ENCODE data around the gene PDIK1L. TPM values are rescaled to one million over a fixed set of nuclear protein-coding genes. Genes with fewer than 3 reads are reported as not detected.

The PDIK1L gene
- total RNA-seq, 2 experiments from 2014 or later = 18.3 to 20.2 TPM

- Mint-ChIP-seq H3K9me3 (ENCODE audit: low read depth) (no peaks in the 10 kb centered on the region), H3K4me1 (peaks cover 46% of the 10 kb centered on the region), H3K36me3 (peaks cover 44% of the 10 kb centered on the region), H3K27ac (peak overlapping the region; percentile 52), H3K4me3 (no peak overlapping the region), H3K27me3 (no peaks in the 10 kb centered on the region)
- no peak for DNase-seq
- CTCF ChIA-PET = interaction anchor here (1.1 to 2.8 kb wide), 2 partner anchors 15 to 24 kb away, joined by 3 to 18 read pairs; no protein-coding TSS in a partner anchor
- no peak for ATAC-seq
Observed at GRCh38 chr1:26119892-26120608, 8.4 kb downstream of the PDIK1L start.

- H3K4me1 Mint-ChIP-seq = peaks cover 61% of the 10 kb centered on the region
- CTCF ChIA-PET = interaction anchor here (1.1 to 7.6 kb wide), 11 partner anchors 11 to 295 kb away, joined by 3 to 66 read pairs (median 9); partner anchors contain the start of genes CEP85, PAFAH2, PDIK1L and ZNF593
Observed at GRCh38 chr1:26121854-26122773, 10.5 kb downstream of the PDIK1L start.

GRCh38 chr1:26122988-26123973 lies 11.7 kb downstream of the PDIK1L start:
- Mint-ChIP-seq H3K4me3 (peak overlapping the region; percentile 22), H3K9me3 (ENCODE audit: low read depth) (no peaks in the 10 kb centered on the region), H3K36me3 (peaks cover 42% of the 10 kb centered on the region), H3K27me3 (no peaks in the 10 kb centered on the region), H3K27ac (peak overlapping the region; percentile 85), H3K4me1 (peaks cover 72% of the 10 kb centered on the region)
- peak; percentile 55 for DNase-seq
- peak; percentile 55 for ATAC-seq
- CTCF ChIA-PET = interaction anchor here (1.0 to 7.6 kb wide), 14 partner anchors 12 to 294 kb away, joined by 3 to 66 read pairs (median 7); partner anchors contain the start of genes CEP85, PAFAH2, PDIK1L and ZNF593

More at GRCh38 chr1:26121854-26122773, 10.5 kb downstream of the PDIK1L start:
- Mint-ChIP-seq H3K27me3 (no peaks in the 10 kb centered on the region), H3K9me3 (ENCODE audit: low read depth) (no peaks in the 10 kb centered on the region), H3K4me3 (no peak overlapping the region), H3K27ac (peak overlapping the region; percentile 67), H3K36me3 (peaks cover 47% of the 10 kb centered on the region)
- DNase-seq (no peak), ATAC-seq (no peak)

- no peak for ATAC-seq
- H3K9me3 Mint-ChIP-seq (ENCODE audit: low read depth) = no peaks in the 10 kb centered on the region
- no peak for DNase-seq
- H3K36me3 Mint-ChIP-seq = peaks cover 32% of the 10 kb centered on the region
- H3K4me1 Mint-ChIP-seq = peaks cover 65% of the 10 kb centered on the region
- H3K4me3 Mint-ChIP-seq = peak overlapping the region; percentile 23
- peak overlapping the region; percentile 94 for H3K27ac Mint-ChIP-seq
- H3K27me3 Mint-ChIP-seq = no peaks in the 10 kb centered on the region
- CTCF ChIA-PET = interaction anchor here (0.7 to 7.6 kb wide), 13 partner anchors 13 to 284 kb away, joined by 3 to 69 read pairs (median 9); partner anchors contain the start of genes CEP85, PDIK1L and ZNF593
Observed at GRCh38 chr1:26124418-26125331, 13.1 kb downstream of the PDIK1L start.

- peaks cover 30% of the 10 kb centered on the region for H3K36me3 Mint-ChIP-seq
- H3K27ac Mint-ChIP-seq = peak overlapping the region; percentile 94
- H3K4me3 Mint-ChIP-seq = no peak overlapping the region
- DNase-seq (no peak), ATAC-seq (no peak)
- CTCF ChIA-PET = interaction anchor here (0.7 to 7.6 kb wide), 10 partner anchors 14 to 283 kb away, joined by 3 to 69 read pairs (median 6); partner anchors contain the start of genes CEP85, PDIK1L and ZNF593
- H3K4me1 Mint-ChIP-seq = peaks cover 58% of the 10 kb centered on the region
- no peaks in the 10 kb centered on the region for H3K9me3 Mint-ChIP-seq (ENCODE audit: low read depth)
- no peaks in the 10 kb centered on the region for H3K27me3 Mint-ChIP-seq
Observed at GRCh38 chr1:26125382-26125781, 13.8 kb downstream of the PDIK1L start.

- peaks cover 29% of the 10 kb centered on the region for H3K36me3 Mint-ChIP-seq
- H3K27ac Mint-ChIP-seq = peak overlapping the region; percentile 94
- no peaks in the 10 kb centered on the region for H3K27me3 Mint-ChIP-seq
- H3K4me1 Mint-ChIP-seq = peaks cover 57% of the 10 kb centered on the region
- no peaks in the 10 kb centered on the region for H3K9me3 Mint-ChIP-seq (ENCODE audit: low read depth)
- H3K4me3 Mint-ChIP-seq = peak overlapping the region; percentile 74
- DNase-seq (no peak), ATAC-seq (no peak)
- CTCF ChIA-PET = interaction anchor here (0.7 to 7.6 kb wide), 12 partner anchors 13 to 252 kb away, joined by 3 to 69 read pairs (median 6); partner anchors contain the start of genes CEP85, PDIK1L and ZNF593
Observed at GRCh38 chr1:26125946-26126320, 14.3 kb downstream of the PDIK1L start.

GRCh38 chr1:26126321-26127084 lies 14.9 kb downstream of the PDIK1L start:
- Mint-ChIP-seq H3K4me3 (peak overlapping the region; percentile 74), H3K27me3 (peaks cover 5% of the 10 kb centered on the region), H3K36me3 (peaks cover 29% of the 10 kb centered on the region), H3K4me1 (peaks cover 57% of the 10 kb centered on the region), H3K9me3 (ENCODE audit: low read depth) (no peaks in the 10 kb centered on the region), H3K27ac (peak overlapping the region; percentile 94)
- DNase-seq = peak; percentile 79
- ATAC-seq = peak; percentile 94
- CTCF ChIA-PET = interaction anchor here (0.7 to 7.6 kb wide), 20 partner anchors 9 to 879 kb away, joined by 3 to 69 read pairs (median 4); partner anchors contain the start of genes CEP85, PDIK1L, RSRP1 and ZNF593

- H3K9me3 Mint-ChIP-seq (ENCODE audit: low read depth) = no peaks in the 10 kb centered on the region
- peaks cover 22% of the 10 kb centered on the region for H3K36me3 Mint-ChIP-seq
- H3K4me3 Mint-ChIP-seq = peak overlapping the region; percentile 74
- DNase-seq (no peak), ATAC-seq (no peak)
- peaks cover 6% of the 10 kb centered on the region for H3K27me3 Mint-ChIP-seq
- peak overlapping the region; percentile 94 for H3K27ac Mint-ChIP-seq
- H3K4me1 Mint-ChIP-seq = peaks cover 49% of the 10 kb centered on the region
- CTCF ChIA-PET = interaction anchor here (0.9 to 7.6 kb wide), 17 partner anchors 10 to 880 kb away, joined by 3 to 69 read pairs (median 5); partner anchors contain the start of genes CEP85, PDIK1L, RSRP1 and ZNF593
Observed at GRCh38 chr1:26127235-26128163, 15.9 kb downstream of the PDIK1L start.

- Mint-ChIP-seq H3K4me3 (no peak overlapping the region), H3K27me3 (peaks cover 6% of the 10 kb centered on the region), H3K9me3 (ENCODE audit: low read depth) (no peaks in the 10 kb centered on the region), H3K27ac (no peak overlapping the region), H3K36me3 (peaks cover 10% of the 10 kb centered on the region), H3K4me1 (peaks cover 32% of the 10 kb centered on the region)
- no peak for ATAC-seq
- CTCF ChIA-PET = interaction anchor here (1.1 to 6.8 kb wide), 6 partner anchors 9 to 40 kb away, joined by 3 to 69 read pairs (median 6); partner anchors contain the start of genes C1orf232 and ZNF593
- DNase-seq = no peak
Observed at GRCh38 chr1:26129778-26130177, 18.2 kb downstream of the PDIK1L start.

GRCh38 chr1:26130695-26131094 lies 19.1 kb downstream of the PDIK1L start:
- H3K27me3 Mint-ChIP-seq = peaks cover 6% of the 10 kb centered on the region
- no peak for ATAC-seq
- H3K36me3 Mint-ChIP-seq = peaks cover 9% of the 10 kb centered on the region
- H3K4me3 Mint-ChIP-seq = no peak overlapping the region
- H3K27ac Mint-ChIP-seq = no peak overlapping the region
- CTCF ChIA-PET = interaction anchor here (1.3 to 6.8 kb wide), 3 partner anchors 8 to 39 kb away, joined by 6 to 69 read pairs (median 6); partner anchors contain the start of genes C1orf232 and ZNF593
- no peak for DNase-seq
- no peaks in the 10 kb centered on the region for H3K9me3 Mint-ChIP-seq (ENCODE audit: low read depth)
- H3K4me1 Mint-ChIP-seq = peaks cover 25% of the 10 kb centered on the region

All from activated CD8-positive, alpha-beta memory T cell treated with anti-CD3 and anti-CD28 coated beads, Interleukin-2, amount 10 ng/mL, durations not matched to agents 7 days and 5 days (primary cell).